BJ (cell line): ENCODE measurements around the gene PHLDB2. TPM values are rescaled to one million over a fixed set of nuclear protein-coding genes. Genes with fewer than 3 reads are reported as not detected.

Source experiments
- CTCF ChIA-PET: fragments of 350-600 bp; formaldehyde crosslinking; extraction: SDS; loops from one replicate; lab custom pipeline; 2021; ENCODE audit warnings: antibody characterized with exemption, inconsistent platforms; lab: Yijun Ruan, JAX
- POLR2A ChIA-PET: fragments of 300-600 bp; sonication (Branson Sonifier 250); formaldehyde crosslinking; extraction: SDS; loops from one replicate; lab custom pipeline; 2021; ENCODE audit warnings: antibody characterized with exemption; lab: Charles Lee
- DNase-seq: peaks from one replicate; pipeline ENCODE4 v3.0.0-alpha.2; 2011; ENCODE audit warnings: low read depth
- H3K27me3 ChIP-seq: 2 replicates; pipeline ENCODE4 v1.6.0; 2011; ENCODE audit warnings: low read length; ENCODE audit not compliant: control insufficient read depth, insufficient read depth
- H3K36me3 ChIP-seq: 2 replicates; pipeline ENCODE4 v1.5.1; 2011; ENCODE audit warnings: low read length; ENCODE audit not compliant: control insufficient read depth, insufficient read depth
- H3K4me3 ChIP-seq: 2 replicates; pipeline ENCODE4 v1.5.1; 2011; ENCODE audit warnings: low read depth, mild to moderate bottlenecking, control low read depth, low read length
- CTCF ChIP-seq: IDR thresholded peaks from 2 replicates; pipeline ENCODE4 v1.5.1; 2011; ENCODE audit warnings: low read depth, mild to moderate bottlenecking, control low read depth, inconsistent platforms, low read length, moderate library complexity; ENCODE audit not compliant: insufficient read depth
- polyA plus RNA-seq: library from polyadenylated mRNA; depleted of rRNA; stranded (reverse); fragments of >200 nt; gene quantifications from 2 replicates; pipeline ENCODE4 v1.2.3, GENCODE V29; 2011

PHLDB2 gene
- polyA plus RNA-seq, 1 experiment: 44.7 TPM

- TF ChIP-seq CTCF: no peak
- Histone ChIP-seq H3K36me3 (peaks cover 15% of the 10 kb centered on the region), H3K27me3 (no peaks in the 10 kb centered on the region), H3K4me3 (no peak overlapping the region)
- DNase-seq: no peak
- ChIA-PET CTCF (interaction anchor here (0.7 to 1.5 kb wide), 2 partner anchors 10 to 44 kb away, joined by 3 to 4 read pairs; no protein-coding TSS in a partner anchor), POLR2A (no interaction called here)
These were observed 64.2 kb downstream of the PHLDB2 start for GRCh38 chr3:111923095-111923771.

GRCh38 chr3:111923806-111924205 is 64.7 kb downstream of the PHLDB2 start:
- POLR2A ChIA-PET: no interaction called here
- no peak for TF ChIP-seq CTCF
- Histone ChIP-seq H3K4me3 (no peak overlapping the region), H3K27me3 (no peaks in the 10 kb centered on the region), H3K36me3 (peaks cover 13% of the 10 kb centered on the region)
- CTCF ChIA-PET: no interaction called here
- DNase-seq: no peak

DNA sequence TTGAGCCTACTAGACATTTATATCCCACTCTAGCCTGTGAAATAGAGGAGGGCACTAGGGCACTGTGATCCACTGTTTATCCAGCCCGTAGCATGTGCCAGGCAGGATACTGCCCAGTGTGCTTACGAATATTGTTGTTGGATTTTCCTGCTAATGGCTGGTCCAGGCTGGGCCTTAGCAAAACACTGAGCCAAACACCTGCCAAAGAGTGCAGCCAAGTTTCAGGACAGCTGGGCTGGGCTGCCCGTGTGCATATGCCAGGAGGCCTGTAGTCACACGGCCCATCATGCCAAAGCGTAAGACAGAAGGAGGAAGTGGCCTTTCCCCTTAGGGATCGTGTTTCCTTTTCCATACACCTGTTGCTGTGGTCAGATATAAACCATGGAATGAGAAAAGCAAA is 65.2 kb downstream of the PHLDB2 start:
- DNase-seq: no peak
- Histone ChIP-seq H3K27me3 (no peaks in the 10 kb centered on the region), H3K4me3 (no peak overlapping the region), H3K36me3 (peaks cover 12% of the 10 kb centered on the region)
- ChIA-PET POLR2A (no interaction called here), CTCF (interaction anchor here (1.1 kb wide), 1 partner anchor 57 kb away, joined by 3 read pairs; no protein-coding TSS in a partner anchor)
- no peak for TF ChIP-seq CTCF

- ChIA-PET CTCF (interaction anchor here (1.4 kb wide), 1 partner anchor 10 kb away, joined by 3 read pairs; no protein-coding TSS in a partner anchor), POLR2A (no interaction called here)
- Histone ChIP-seq H3K4me3 (no peak overlapping the region), H3K36me3 (peaks cover 6% of the 10 kb centered on the region), H3K27me3 (no peaks in the 10 kb centered on the region)
- no peak for TF ChIP-seq CTCF
- DNase-seq: no peak
These were observed 67.2 kb downstream of the PHLDB2 start for GRCh38 chr3:111926266-111926676.

DNA sequence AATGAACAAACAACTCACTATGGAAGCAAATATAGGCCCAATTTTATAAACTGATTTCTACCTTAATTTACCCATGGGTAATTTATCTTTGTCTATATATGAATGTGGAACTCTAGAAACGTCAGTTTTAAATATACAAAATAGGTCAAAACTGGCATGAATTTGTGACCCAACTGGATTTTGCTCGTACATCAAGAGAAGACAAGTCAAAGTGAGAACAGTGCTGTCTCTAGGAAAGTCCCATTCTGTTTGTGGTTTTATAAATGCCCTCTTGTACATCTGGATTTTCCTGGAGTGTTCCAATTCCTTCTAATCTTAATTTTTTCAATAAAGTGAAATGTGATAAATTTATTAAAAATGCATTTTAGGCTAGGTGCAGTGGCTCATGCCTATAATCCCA is 69.5 kb downstream of the PHLDB2 start:
- CTCF ChIA-PET: no interaction called here
- POLR2A ChIA-PET: no interaction called here
- no peak for DNase-seq
- no peak for TF ChIP-seq CTCF
- H3K36me3 ChIP-seq: peaks cover 8% of the 10 kb centered on the region
- H3K27me3 ChIP-seq: no peaks in the 10 kb centered on the region
- H3K4me3 ChIP-seq: no peak overlapping the region
